NB4 (cell line): ENCODE data around the gene DDX51.

Experiments
- DNase-seq: peaks from one replicate; pipeline ENCODE4 v3.0.0; 2010; ENCODE audit warnings: low read depth
- H3K4me3 ChIP-seq: one replicate; pipeline ENCODE4 v1.5.1; 2011; ENCODE audit warnings: mild to moderate bottlenecking, low read depth, low read length, moderate library complexity
- CTCF ChIP-seq: IDR thresholded peaks from one replicate; pipeline ENCODE4 v1.5.1; 2012; ENCODE audit warnings: low read depth, low read length
- MAX ChIP-seq: IDR thresholded peaks from 2 replicates; pipeline ENCODE4 v1.6.1; 2011; ENCODE audit warnings: low read depth, low read length
- MYC ChIP-seq: IDR thresholded peaks from 2 replicates; pipeline ENCODE4 v1.6.1; 2011; ENCODE audit warnings: low read depth, low read length
- POLR2A ChIP-seq: IDR thresholded peaks from 2 replicates; pipeline ENCODE4 v1.6.1; 2011; ENCODE audit warnings: mild to moderate bottlenecking; ENCODE audit not compliant: insufficient read length; ENCODE audit errors: extremely low read depth

The DDX51 gene

GRCh38 chr12:132171968-132172521 is 27.9 kb upstream of the DDX51 start:
- H3K4me3 ChIP-seq: no peak overlapping the region
- TF ChIP-seq CTCF: no peak
- TF ChIP-seq MAX: no peak
- no peak for TF ChIP-seq POLR2A
- no peak for TF ChIP-seq MYC
- no peak for DNase-seq

GRCh38 chr12:132171293-132171967 is 27.3 kb upstream of the DDX51 start:
- DNase-seq: no peak
- H3K4me3 ChIP-seq: no peak overlapping the region
- TF ChIP-seq MAX (no peak), CTCF (no peak), POLR2A (no peak), MYC (no peak)

- TF ChIP-seq MAX (no peak), POLR2A (no peak), MYC (no peak), CTCF (no peak)
- no peak for DNase-seq
- H3K4me3 ChIP-seq: no peak overlapping the region
These were observed 26.6 kb upstream of the DDX51 start for GRCh38 chr12:132170637-132171292.

GRCh38 chr12:132170094-132170636 is 26.0 kb upstream of the DDX51 start:
- no peak overlapping the region for H3K4me3 ChIP-seq
- DNase-seq: no peak
- TF ChIP-seq MYC (no peak), CTCF (no peak), MAX (no peak), POLR2A (no peak)

GRCh38 chr12:132169376-132169775 is 25.3 kb upstream of the DDX51 start:
- no peak overlapping the region for H3K4me3 ChIP-seq
- DNase-seq: no peak
- TF ChIP-seq CTCF (no peak), MYC (no peak), MAX (no peak), POLR2A (no peak)
